Subcutaneous abdominal adipose tissue (tissue), 5 donors: ENCODE measurements around the gene GIMAP5.

ENCODE experiments used
- H3K27ac ChIP-seq: one replicate; pipeline ENCODE4 v1.7.0; 2013; ENCODE audit warnings: low read depth, mild to moderate bottlenecking, inconsistent platforms, low read length, moderate library complexity
- H3K27me3 ChIP-seq, 5 donors: one replicate each; pipeline ENCODE4 v1.7.0; 2013; ENCODE audit warnings: low read length in 5 of 5, inconsistent platforms in 1 of 5; ENCODE audit not compliant: control insufficient read depth in 5 of 5, insufficient read depth in 4 of 5
- H3K36me3 ChIP-seq, 5 donors: one replicate each; pipeline ENCODE4 v1.7.0; 2013; ENCODE audit warnings: low read length in 5 of 5; ENCODE audit not compliant: control insufficient read depth in 5 of 5, insufficient read depth in 5 of 5
- H3K4me1 ChIP-seq, 5 donors: one replicate each; pipeline ENCODE4 v1.7.0; 2013; ENCODE audit warnings: low read length in 5 of 5, mild to moderate bottlenecking in 3 of 5, moderate library complexity in 1 of 5; ENCODE audit not compliant: control insufficient read depth in 5 of 5, insufficient read depth in 5 of 5
- H3K4me3 ChIP-seq, 5 donors: one replicate each; pipeline ENCODE4 v1.7.0; 2013; ENCODE audit warnings: low read length in 5 of 5, low read depth in 1 of 5
- H3K9ac ChIP-seq, 5 donors: one replicate each; pipeline ENCODE4 v1.7.0; 2013; ENCODE audit warnings: low read length in 5 of 5, mild to moderate bottlenecking in 4 of 5, moderate library complexity in 3 of 5
- H3K9me3 ChIP-seq, 5 donors: one replicate each; pipeline ENCODE4 v1.7.0; 2013; ENCODE audit warnings: low read length in 5 of 5; ENCODE audit not compliant: control insufficient read depth in 5 of 5
- donor health status: healthy.
- donor health status: healthy.
- donor health status: healthy.
- donor health status: healthy.
- donor health status: healthy.

Gene GIMAP5

GRCh38 chr7:150732786-150733481 lies 4.3 kb upstream of the GIMAP5 start:
- peaks cover 0 to 18% (median 0%) of the 10 kb centered on the region in 5 donors for H3K4me1 ChIP-seq
- H3K27ac ChIP-seq, result no peak overlapping the region
- H3K27me3 ChIP-seq, result peaks cover 0 to 3% (median 0%) of the 10 kb centered on the region in 5 donors
- H3K9me3 ChIP-seq, result peaks cover 0 to 9% (median 8%) of the 10 kb centered on the region in 5 donors
- no peak overlapping the region for H3K9ac ChIP-seq
- no peak overlapping the region for H3K4me3 ChIP-seq
- no peaks in the 10 kb centered on the region for H3K36me3 ChIP-seq

DNA sequence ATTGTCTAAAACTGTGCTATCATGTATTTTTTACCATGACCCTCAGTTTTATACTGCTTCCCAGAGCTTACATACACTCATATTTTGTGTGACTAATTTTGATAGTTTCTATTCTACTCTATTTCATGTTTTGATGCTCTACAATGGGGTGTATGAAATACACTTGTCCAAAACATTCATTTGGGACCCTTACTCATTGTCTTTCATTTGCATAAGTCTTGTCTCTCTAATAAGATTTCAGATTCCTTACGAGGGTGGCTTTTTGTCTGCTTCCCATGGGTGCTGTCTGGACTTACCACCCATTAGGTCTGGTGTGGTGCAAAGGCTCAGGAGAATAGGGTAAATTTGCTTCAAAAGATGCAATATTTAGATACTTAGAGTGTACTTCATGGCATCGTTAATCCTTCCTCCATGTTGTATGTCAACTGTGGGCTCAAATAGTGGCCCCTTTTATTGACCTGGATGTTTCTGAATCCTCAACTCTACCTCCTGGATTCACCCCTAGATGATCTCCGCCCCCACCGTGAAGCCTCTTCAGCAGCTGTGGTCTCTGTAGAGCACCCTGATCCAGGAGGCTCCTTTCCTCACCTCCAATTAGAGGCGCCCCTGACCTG lies 3.6 kb upstream of the GIMAP5 start:
- Histone ChIP-seq H3K4me1 (peaks cover 0 to 18% (median 0%) of the 10 kb centered on the region in 5 donors), H3K27me3 (peaks cover 0 to 3% (median 0%) of the 10 kb centered on the region in 5 donors), H3K36me3 (no peaks in the 10 kb centered on the region), H3K27ac (no peak overlapping the region), H3K9ac (no peak overlapping the region), H3K4me3 (no peak overlapping the region), H3K9me3 (peaks cover 0 to 8% (median 3%) of the 10 kb centered on the region in 5 donors)

DNA sequence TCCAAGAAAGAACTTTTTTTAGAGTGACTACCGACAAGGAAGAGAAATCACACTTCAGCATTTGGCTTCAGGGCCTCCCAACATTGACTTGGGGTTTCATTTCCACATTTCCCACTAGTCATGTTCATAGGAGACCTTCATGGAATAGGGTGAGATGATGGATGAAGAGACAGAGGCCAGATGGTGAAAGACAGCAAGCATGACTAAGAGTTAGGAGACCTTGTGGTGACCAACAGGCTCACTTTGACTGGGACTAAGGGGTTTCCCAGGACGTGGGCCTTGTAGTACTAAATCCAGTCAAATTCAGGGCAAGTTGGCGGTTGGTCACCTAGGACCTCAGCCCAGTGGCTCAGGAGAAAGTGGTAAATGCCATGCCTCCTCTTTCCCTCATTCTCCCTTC lies 3.0 kb upstream of the GIMAP5 start:
- no peak overlapping the region for H3K4me3 ChIP-seq
- no peaks in the 10 kb centered on the region for H3K36me3 ChIP-seq
- H3K9me3 ChIP-seq, result peaks cover 0 to 8% (median 0%) of the 10 kb centered on the region in 5 donors
- peaks cover 0 to 3% (median 0%) of the 10 kb centered on the region in 5 donors for H3K27me3 ChIP-seq
- no peak overlapping the region for H3K9ac ChIP-seq
- H3K27ac ChIP-seq, result no peak overlapping the region
- peaks cover 0 to 18% (median 0%) of the 10 kb centered on the region in 5 donors for H3K4me1 ChIP-seq

- Histone ChIP-seq H3K27me3 (peaks cover 0 to 3% (median 0%) of the 10 kb centered on the region in 5 donors), H3K27ac (no peak overlapping the region), H3K4me3 (no peak overlapping the region), H3K9ac (no peak overlapping the region), H3K4me1 (peaks cover 0 to 22% (median 2%) of the 10 kb centered on the region in 5 donors), H3K9me3 (peaks cover 0 to 2% (median 0%) of the 10 kb centered on the region in 5 donors), H3K36me3 (peaks cover 0 to under 1% (median 0%) of the 10 kb centered on the region in 5 donors)
Measured at GRCh38 chr7:150735596-150736358, 1.4 kb upstream of the GIMAP5 start.

DNA sequence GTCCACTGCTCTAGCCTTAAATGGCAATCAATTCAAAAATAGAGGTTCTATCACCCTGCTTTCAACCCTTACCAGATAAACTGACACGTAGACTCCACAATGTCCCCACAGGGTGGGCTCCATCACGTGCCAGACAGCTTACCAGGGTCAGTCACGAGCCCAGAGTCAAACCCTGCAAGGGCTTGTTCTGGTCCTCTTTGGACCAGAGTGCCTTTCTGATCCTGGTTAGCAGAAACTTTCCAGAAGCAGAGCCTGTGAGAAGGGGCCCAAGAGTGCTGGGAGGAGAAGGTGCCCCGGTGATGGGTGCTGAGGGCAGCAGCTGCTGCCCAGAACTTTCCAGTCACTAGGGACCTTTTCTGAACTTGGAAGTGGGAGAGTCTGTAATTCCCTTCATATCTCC lies 354 bp upstream of the GIMAP5 start:
- peak overlapping the region; percentile 92 for H3K27ac ChIP-seq
- peaks cover 0 to 3% (median 0%) of the 10 kb centered on the region in 5 donors for H3K27me3 ChIP-seq
- peak overlapping the region in 2 of 5 donors; percentile 72 to 93 for H3K9ac ChIP-seq
- H3K4me1 ChIP-seq, result peaks cover 0 to 30% (median 2%) of the 10 kb centered on the region in 5 donors
- peak overlapping the region in 4 of 5 donors; percentile 62 to 91 (median 79) for H3K4me3 ChIP-seq
- peaks cover 0 to 2% (median 0%) of the 10 kb centered on the region in 5 donors for H3K9me3 ChIP-seq
- peaks cover 0 to 11% (median 7%) of the 10 kb centered on the region in 5 donors for H3K36me3 ChIP-seq

DNA sequence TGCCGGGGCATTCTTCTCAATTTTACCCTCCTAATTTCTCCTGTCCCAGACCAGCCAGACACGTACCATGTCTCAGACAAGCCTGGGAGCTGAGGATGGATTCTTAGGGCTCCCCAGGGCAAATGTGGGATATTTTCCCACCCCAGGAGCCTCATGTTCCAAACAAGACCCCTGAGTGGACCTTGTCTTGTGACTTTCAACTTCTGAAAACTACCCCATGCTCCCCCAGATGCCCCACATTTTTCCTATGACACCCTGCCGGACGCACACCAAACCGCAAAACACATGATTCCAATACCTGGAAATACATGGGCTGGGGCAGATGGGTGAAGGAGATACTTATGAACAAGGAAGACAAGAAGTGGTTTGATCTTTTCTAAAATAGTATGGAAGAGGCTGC lies 874 bp downstream of the GIMAP5 start:
- peak overlapping the region; percentile 92 for H3K27ac ChIP-seq
- peaks cover 0 to 7% (median 0%) of the 10 kb centered on the region in 5 donors for H3K27me3 ChIP-seq
- H3K36me3 ChIP-seq, result peaks cover 0 to 23% (median 20%) of the 10 kb centered on the region in 5 donors
- H3K9me3 ChIP-seq, result peaks cover 0 to 2% (median 0%) of the 10 kb centered on the region in 5 donors
- H3K9ac ChIP-seq, result peak overlapping the region; percentile 37 to 95 (median 72)
- H3K4me1 ChIP-seq, result peaks cover 0 to 41% (median 10%) of the 10 kb centered on the region in 5 donors
- H3K4me3 ChIP-seq, result peak overlapping the region; percentile 62 to 91 (median 80)

- H3K9me3 ChIP-seq, result peaks cover 0 to 2% (median 0%) of the 10 kb centered on the region in 5 donors
- H3K9ac ChIP-seq, result peak overlapping the region in 4 of 5 donors; percentile 70 to 95 (median 82)
- peaks cover 0 to 7% (median 0%) of the 10 kb centered on the region in 5 donors for H3K27me3 ChIP-seq
- peak overlapping the region; percentile 92 for H3K27ac ChIP-seq
- peaks cover 0 to 26% (median 23%) of the 10 kb centered on the region in 5 donors for H3K36me3 ChIP-seq
- H3K4me1 ChIP-seq, result peaks cover 0 to 46% (median 13%) of the 10 kb centered on the region in 5 donors
- H3K4me3 ChIP-seq, result peak overlapping the region; percentile 62 to 91 (median 80)
Measured at GRCh38 chr7:150738591-150739001, 1.4 kb downstream of the GIMAP5 start.

- H3K27ac ChIP-seq, result peak overlapping the region; percentile 92
- H3K9ac ChIP-seq, result peak overlapping the region in 4 of 5 donors; percentile 29 to 93 (median 71)
- peaks cover 0 to 7% (median 0%) of the 10 kb centered on the region in 5 donors for H3K27me3 ChIP-seq
- H3K4me3 ChIP-seq, result peak overlapping the region; percentile 62 to 91 (median 80)
- H3K4me1 ChIP-seq, result peaks cover 0 to 49% (median 13%) of the 10 kb centered on the region in 5 donors
- H3K9me3 ChIP-seq, result peaks cover 0 to 2% (median 0%) of the 10 kb centered on the region in 5 donors
- peaks cover 0 to 30% (median 24%) of the 10 kb centered on the region in 5 donors for H3K36me3 ChIP-seq
Measured at GRCh38 chr7:150739033-150739432, 1.8 kb downstream of the GIMAP5 start.

- Histone ChIP-seq H3K36me3 (peaks cover 0 to 34% (median 31%) of the 10 kb centered on the region in 5 donors), H3K4me3 (peak overlapping the region in 4 of 5 donors; percentile 23 to 91 (median 79)), H3K9ac (peak overlapping the region in 2 of 5 donors; percentile 85 to 93), H3K9me3 (peaks cover 0 to 2% (median 0%) of the 10 kb centered on the region in 5 donors), H3K27me3 (peaks cover 0 to 7% (median 0%) of the 10 kb centered on the region in 5 donors), H3K4me1 (peaks cover 0 to 56% (median 13%) of the 10 kb centered on the region in 5 donors), H3K27ac (peak overlapping the region; percentile 92)
Measured at GRCh38 chr7:150740053-150740452, 2.8 kb downstream of the GIMAP5 start.
